Sigmoid colon (tissue), 4 donors: ENCODE results near the gene PRKG2.

ENCODE experiments used
- POLR2AphosphoS5 ChIP-seq, 4 donors: sonication (generic); formaldehyde crosslinking; IDR thresholded peaks; one replicate each; pipeline ENCODE4 v1.6.1; 2017; ENCODE audit warnings: antibody characterized with exemption in 4 of 4
- TF ChIP-seq, protein P1 (sequence below), 4 experiments: fragments of 450-650 bp in 3 of 4; fragments of 200-600 bp in 1 of 4; IDR thresholded peaks; one replicate each; pipeline ENCODE4 v1.5.1; 2016 to 2019; ENCODE audit warnings: antibody characterized with exemption in 4 of 4, mild to moderate bottlenecking in 3 of 4, moderate library complexity in 2 of 4

DNA sequence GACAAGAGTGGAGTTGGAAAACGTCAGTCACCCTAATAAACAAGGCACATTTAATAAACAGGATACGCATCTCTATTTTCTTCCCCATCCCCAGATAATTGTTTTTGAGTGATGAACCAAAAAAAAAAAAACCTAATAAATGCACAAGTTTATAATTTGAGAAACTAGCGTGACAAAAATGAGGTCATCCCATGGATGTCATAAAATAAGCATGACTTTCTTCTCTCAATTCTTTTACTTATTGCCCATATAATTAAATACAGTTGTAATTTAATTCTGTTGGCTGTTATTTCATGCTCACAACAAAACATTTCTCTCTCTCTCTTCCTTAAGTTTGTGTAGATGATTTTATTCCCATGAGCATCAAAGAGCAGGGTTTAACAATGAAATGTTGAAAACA is 20.7 kb downstream of the PRKG2 start:
- TF ChIP-seq POLR2AphosphoS5 (IDR thresholded peaks at IDR 0.05): no peak
- TF ChIP-seq, protein P1, sequence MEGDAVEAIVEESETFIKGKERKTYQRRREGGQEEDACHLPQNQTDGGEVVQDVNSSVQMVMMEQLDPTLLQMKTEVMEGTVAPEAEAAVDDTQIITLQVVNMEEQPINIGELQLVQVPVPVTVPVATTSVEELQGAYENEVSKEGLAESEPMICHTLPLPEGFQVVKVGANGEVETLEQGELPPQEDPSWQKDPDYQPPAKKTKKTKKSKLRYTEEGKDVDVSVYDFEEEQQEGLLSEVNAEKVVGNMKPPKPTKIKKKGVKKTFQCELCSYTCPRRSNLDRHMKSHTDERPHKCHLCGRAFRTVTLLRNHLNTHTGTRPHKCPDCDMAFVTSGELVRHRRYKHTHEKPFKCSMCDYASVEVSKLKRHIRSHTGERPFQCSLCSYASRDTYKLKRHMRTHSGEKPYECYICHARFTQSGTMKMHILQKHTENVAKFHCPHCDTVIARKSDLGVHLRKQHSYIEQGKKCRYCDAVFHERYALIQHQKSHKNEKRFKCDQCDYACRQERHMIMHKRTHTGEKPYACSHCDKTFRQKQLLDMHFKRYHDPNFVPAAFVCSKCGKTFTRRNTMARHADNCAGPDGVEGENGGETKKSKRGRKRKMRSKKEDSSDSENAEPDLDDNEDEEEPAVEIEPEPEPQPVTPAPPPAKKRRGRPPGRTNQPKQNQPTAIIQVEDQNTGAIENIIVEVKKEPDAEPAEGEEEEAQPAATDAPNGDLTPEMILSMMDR (IDR thresholded peaks at IDR 0.05): no peak
